Superior temporal gyrus (tissue), 1 donor: ENCODE data around the gene FAM110D.

ENCODE experiments used
- DNase-seq: peaks from one replicate; pipeline ENCODE4 v3.0.0-alpha.2; 2016; ENCODE audit errors: extremely low spot score

FAM110D gene

GRCh38 chr1:26129778-26130177, 29.1 kb upstream of the FAM110D start:
- no peak for DNase-seq

- no peak for DNase-seq
Measured at GRCh38 chr1:26130695-26131094, 28.2 kb upstream of the FAM110D start.

GRCh38 chr1:26132128-26132833, 26.6 kb upstream of the FAM110D start:
- no peak for DNase-seq

GRCh38 chr1:26132834-26133167, 26.1 kb upstream of the FAM110D start:
- no peak for DNase-seq

- DNase-seq, result no peak
Measured at GRCh38 chr1:26134466-26134865, 24.4 kb upstream of the FAM110D start.

- DNase-seq, result no peak
Measured at GRCh38 chr1:26138974-26139558, 19.8 kb upstream of the FAM110D start.

- DNase-seq, result no peak
Measured at GRCh38 chr1:26142159-26142558, 16.7 kb upstream of the FAM110D start.

GRCh38 chr1:26145041-26145959, 13.6 kb upstream of the FAM110D start:
- peak; percentile 96 for DNase-seq

- DNase-seq, result no peak
Measured at GRCh38 chr1:26145960-26146294, 13.0 kb upstream of the FAM110D start.

- no peak for DNase-seq
Measured at GRCh38 chr1:26148887-26149286, 10.0 kb upstream of the FAM110D start.

GRCh38 chr1:26153966-26154532, 4.8 kb upstream of the FAM110D start:
- DNase-seq, result no peak

GRCh38 chr1:26154750-26155149, 4.1 kb upstream of the FAM110D start:
- DNase-seq, result no peak

- DNase-seq, result no peak
Measured at GRCh38 chr1:26155370-26156284, 3.3 kb upstream of the FAM110D start.

GRCh38 chr1:26156285-26157038, 2.4 kb upstream of the FAM110D start:
- DNase-seq, result no peak

GRCh38 chr1:26158271-26158907, 490 bp upstream of the FAM110D start:
- no peak for DNase-seq

- DNase-seq, result no peak
Measured at GRCh38 chr1:26159743-26160039, 812 bp downstream of the FAM110D start.

GRCh38 chr1:26160527-26161414, 1.9 kb downstream of the FAM110D start:
- DNase-seq, result no peak

- DNase-seq, result peak; percentile 44
Measured at GRCh38 chr1:26161415-26162219, 2.7 kb downstream of the FAM110D start.
